Endodermal cell (in vitro differentiated cells): ENCODE measurements around the gene FAF1. TPM values are rescaled to one million over a fixed set of nuclear protein-coding genes. Genes with fewer than 3 reads are reported as not detected.

Source experiments
- DNase-seq: peaks from one replicate; pipeline ENCODE4 v3.0.0-alpha.2; 2017
- H3K27ac ChIP-seq: 2 replicates; pipeline ENCODE4 v1.5.1; 2013; ENCODE audit warnings: mild to moderate bottlenecking, low read depth, low read length, moderate library complexity
- H3K27me3 ChIP-seq: 2 replicates; pipeline ENCODE4 v1.6.1; 2013; ENCODE audit warnings: mild to moderate bottlenecking, low read length, moderate library complexity; ENCODE audit not compliant: insufficient read depth, control insufficient read depth, poor library complexity, severe bottlenecking
- H3K36me3 ChIP-seq: 2 replicates; pipeline ENCODE4 v1.7.0; 2013; ENCODE audit warnings: mild to moderate bottlenecking, low read length, moderate library complexity; ENCODE audit not compliant: control insufficient read depth, insufficient read depth
- H3K4me1 ChIP-seq: one replicate; pipeline ENCODE4 v1.7.0; 2013; ENCODE audit warnings: low read length; ENCODE audit not compliant: control insufficient read depth, insufficient read depth
- H3K4me3 ChIP-seq: 2 replicates; pipeline ENCODE4 v1.5.1; 2013; ENCODE audit warnings: mild to moderate bottlenecking, low read length, moderate library complexity
- H3K9ac ChIP-seq: 2 replicates; pipeline ENCODE4 v1.6.1; 2013; ENCODE audit warnings: mild to moderate bottlenecking, low read length, moderate library complexity; ENCODE audit not compliant: poor library complexity, severe bottlenecking; ENCODE audit errors: extremely low read depth
- H3K9me3 ChIP-seq: 2 replicates; pipeline ENCODE4 v1.6.1; 2013; ENCODE audit warnings: mild to moderate bottlenecking, low read length, moderate library complexity; ENCODE audit not compliant: control insufficient read depth
- H3K27ac Mint-ChIP-seq: 2 replicates; pipeline ENCODE4 v1.8.0; 2020; ENCODE audit warnings: mixed read lengths
- H3K27me3 Mint-ChIP-seq: 2 replicates; pipeline ENCODE4 v1.8.0; 2021; ENCODE audit warnings: mild to moderate bottlenecking, mixed read lengths; ENCODE audit not compliant: insufficient read depth
- H3K36me3 Mint-ChIP-seq: 2 replicates; pipeline ENCODE4 v1.8.0; 2020; ENCODE audit warnings: low read depth, mixed read lengths
- H3K4me1 Mint-ChIP-seq: 2 replicates; pipeline ENCODE4 v1.8.0; 2020; ENCODE audit warnings: mixed read lengths
- H3K4me3 Mint-ChIP-seq: 2 replicates; pipeline ENCODE4 v1.8.0; 2020; ENCODE audit warnings: mild to moderate bottlenecking, moderate library complexity, mixed read lengths
- H3K9me3 Mint-ChIP-seq: 2 replicates; pipeline ENCODE4 v1.8.0; 2020; ENCODE audit warnings: mild to moderate bottlenecking, mixed read lengths
- WGBS, 2 experiments: methylation state at CpG; one replicate each; pipeline versions ENCODE4 v1.1.5 to v1.1.7; 2013; ENCODE audit warnings: missing lambda C conversion rate in 2 of 2, mixed read lengths in 1 of 2; ENCODE audit not compliant: insufficient coverage in 1 of 2, insufficient read length in 1 of 2; 5-methylcytosine and 5-hydroxymethylcytosine counted together
- total RNA-seq, 2 donors: library from RNA; stranded (reverse); fragmentation: NEBNext Ultra II Directional in 1 of 2; extraction: Animal tissue kit (Norgen Biotek cat#: 25700) in 1 of 2; gene quantifications; 2 replicates in 1 of 2; 3 replicates in 1 of 2; pipeline ENCODE4 v1.2.1, GENCODE V29; 2021
- TF ChIP-seq, protein P1 (sequence below): fragments of 200-600 bp; sonication (generic); conservative IDR thresholded peaks from 2 replicates; pipeline ENCODE4 v1.5.0; 2021; ENCODE audit warnings: antibody characterized with exemption, mild to moderate bottlenecking

The FAF1 gene
- total RNA-seq, 2 donors from 2014 or later: 76.4 to 94.4 TPM

DNA sequence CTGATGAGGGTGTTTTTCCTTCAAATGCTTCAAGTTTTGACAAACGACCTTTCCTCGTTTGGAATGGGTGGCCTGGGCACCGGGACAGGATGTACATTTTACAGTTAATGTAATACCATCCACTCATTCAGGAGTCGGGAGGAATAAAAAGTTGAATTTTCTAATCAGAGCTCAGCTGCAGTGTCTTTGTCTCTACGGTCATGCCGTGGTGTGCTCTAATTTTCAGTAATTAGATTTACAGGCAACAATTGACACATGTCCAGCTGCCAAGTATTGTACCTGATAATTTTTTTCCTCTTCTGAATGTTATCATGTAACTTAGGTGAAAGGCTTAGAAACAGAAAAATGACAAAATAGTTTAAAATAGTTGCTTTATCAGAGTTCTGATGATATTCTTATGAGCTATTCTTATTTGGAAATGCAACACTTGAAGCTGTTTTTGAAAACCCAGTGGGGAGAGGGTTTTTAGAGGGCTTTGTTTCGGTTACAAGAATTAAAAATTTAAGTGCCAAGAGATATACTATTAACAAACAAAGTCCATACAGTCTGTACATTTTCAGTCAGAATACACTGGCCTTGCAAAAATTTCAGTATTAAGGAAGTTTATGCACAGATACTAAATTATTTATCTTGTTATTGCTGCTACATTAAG is 11.0 kb upstream of the FAF1 start:
- peaks cover 89% of the 10 kb centered on the region for H3K27me3 Mint-ChIP-seq
- H3K4me1 ChIP-seq: no peaks in the 10 kb centered on the region
- H3K36me3 Mint-ChIP-seq: no peaks in the 10 kb centered on the region
- H3K36me3 ChIP-seq: no peaks in the 10 kb centered on the region
- H3K9me3 Mint-ChIP-seq: no peaks in the 10 kb centered on the region
- no peak overlapping the region for H3K9ac ChIP-seq
- 5 to 8% methylated on average over 3 to 6 of the region's 7 CpGs for WGBS, 2 experiments
- DNase-seq: no peak
- no peak overlapping the region for H3K27ac ChIP-seq
- peaks cover 13% of the 10 kb centered on the region for H3K4me1 Mint-ChIP-seq
- no peak overlapping the region for H3K27ac Mint-ChIP-seq
- H3K4me3 ChIP-seq: peak overlapping the region; percentile 79
- H3K9me3 ChIP-seq: no peaks in the 10 kb centered on the region
- no peak overlapping the region for H3K4me3 Mint-ChIP-seq
- peaks cover 93% of the 10 kb centered on the region for H3K27me3 ChIP-seq
- TF ChIP-seq, protein P1, sequence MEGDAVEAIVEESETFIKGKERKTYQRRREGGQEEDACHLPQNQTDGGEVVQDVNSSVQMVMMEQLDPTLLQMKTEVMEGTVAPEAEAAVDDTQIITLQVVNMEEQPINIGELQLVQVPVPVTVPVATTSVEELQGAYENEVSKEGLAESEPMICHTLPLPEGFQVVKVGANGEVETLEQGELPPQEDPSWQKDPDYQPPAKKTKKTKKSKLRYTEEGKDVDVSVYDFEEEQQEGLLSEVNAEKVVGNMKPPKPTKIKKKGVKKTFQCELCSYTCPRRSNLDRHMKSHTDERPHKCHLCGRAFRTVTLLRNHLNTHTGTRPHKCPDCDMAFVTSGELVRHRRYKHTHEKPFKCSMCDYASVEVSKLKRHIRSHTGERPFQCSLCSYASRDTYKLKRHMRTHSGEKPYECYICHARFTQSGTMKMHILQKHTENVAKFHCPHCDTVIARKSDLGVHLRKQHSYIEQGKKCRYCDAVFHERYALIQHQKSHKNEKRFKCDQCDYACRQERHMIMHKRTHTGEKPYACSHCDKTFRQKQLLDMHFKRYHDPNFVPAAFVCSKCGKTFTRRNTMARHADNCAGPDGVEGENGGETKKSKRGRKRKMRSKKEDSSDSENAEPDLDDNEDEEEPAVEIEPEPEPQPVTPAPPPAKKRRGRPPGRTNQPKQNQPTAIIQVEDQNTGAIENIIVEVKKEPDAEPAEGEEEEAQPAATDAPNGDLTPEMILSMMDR: no peak

DNA sequence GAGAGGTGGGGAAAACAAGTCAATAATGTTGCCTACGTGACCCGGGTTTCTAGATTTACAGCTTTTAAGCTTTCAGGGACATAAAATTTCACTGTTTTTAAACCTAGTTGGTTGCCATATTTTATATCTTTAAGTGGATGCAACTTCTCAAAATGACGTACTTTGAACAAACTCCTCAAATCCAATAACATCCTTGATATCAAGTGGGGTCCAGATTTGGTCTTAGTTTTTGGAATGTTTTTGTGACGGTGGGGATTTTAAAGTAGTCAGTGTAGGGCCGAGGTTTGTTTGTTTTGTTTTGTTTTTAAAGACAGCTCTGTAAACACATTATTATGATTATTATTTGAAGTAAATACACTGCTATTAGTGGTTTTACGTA is 10.4 kb upstream of the FAF1 start:
- TF ChIP-seq, protein P1: no peak
- no peak for DNase-seq
- no peaks in the 10 kb centered on the region for H3K36me3 ChIP-seq
- no peaks in the 10 kb centered on the region for H3K4me1 ChIP-seq
- Mint-ChIP-seq H3K36me3 (no peaks in the 10 kb centered on the region), H3K9me3 (no peaks in the 10 kb centered on the region), H3K27me3 (peaks cover 88% of the 10 kb centered on the region), H3K27ac (no peak overlapping the region), H3K4me1 (peaks cover 13% of the 10 kb centered on the region), H3K4me3 (peak overlapping the region; percentile 52)
- H3K9ac ChIP-seq: no peak overlapping the region
- no peaks in the 10 kb centered on the region for H3K9me3 ChIP-seq
- peaks cover 93% of the 10 kb centered on the region for H3K27me3 ChIP-seq
- H3K27ac ChIP-seq: no peak overlapping the region
- 0 to 6% methylated on average over 2 to 4 of the region's 6 CpGs for WGBS, 2 experiments
- peak overlapping the region; percentile 79 for H3K4me3 ChIP-seq

DNA sequence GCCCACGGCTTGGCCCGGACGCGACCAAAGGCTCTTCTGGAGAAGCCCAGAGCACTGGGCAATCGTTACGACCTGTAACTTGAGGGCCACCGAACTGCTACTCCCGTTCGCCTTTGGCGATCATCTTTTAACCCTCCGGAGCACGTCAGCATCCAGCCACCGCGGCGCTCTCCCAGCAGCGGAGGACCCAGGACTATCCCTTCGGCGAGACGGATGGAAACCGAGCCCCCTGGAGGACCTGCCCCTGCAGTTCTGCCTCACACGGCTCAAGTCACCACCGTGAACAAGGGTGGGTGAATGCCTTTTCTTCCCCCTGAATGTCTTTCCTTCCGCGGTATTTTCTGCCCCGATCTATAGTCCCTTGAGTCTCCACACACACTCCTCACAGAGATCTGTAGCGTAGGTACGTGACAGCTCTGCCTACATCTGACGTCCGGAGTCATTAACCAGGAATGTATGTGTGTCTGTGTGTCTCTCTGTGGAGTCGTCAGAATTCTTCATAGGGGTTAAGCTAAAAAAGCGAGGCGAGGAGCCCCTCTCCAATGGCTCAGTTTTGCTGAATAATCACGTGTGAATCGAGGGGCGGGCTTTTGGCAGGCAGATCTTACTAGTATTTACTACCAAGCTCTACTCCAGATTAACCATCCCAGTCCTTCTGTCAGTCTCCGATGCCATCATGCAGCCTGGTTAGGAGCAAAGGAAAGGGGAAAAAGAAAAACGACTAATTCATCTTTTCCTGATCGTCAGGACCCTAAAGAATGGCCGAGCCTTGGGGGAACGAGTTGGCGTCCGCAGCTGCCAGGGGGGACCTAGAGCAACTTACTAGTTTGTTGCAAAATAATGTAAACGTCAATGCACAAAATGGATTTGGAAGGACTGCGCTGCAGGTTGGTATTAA is 9.8 kb upstream of the FAF1 start, which contains the start of gene CDKN2C:
Gene CDKN2C, plus strand, starts transcription at position 635 of the 898 bp plus-strand sequence. Its CDS starts 124 bp downstream, at position 759.
- TF ChIP-seq, protein P1: peak; percentile 40
- peak within 1 kb of the TSS; percentile 52 for H3K4me3 Mint-ChIP-seq
- Histone ChIP-seq H3K27ac (no peak within 1 kb of the TSS), H3K4me1 (no peaks in the 10 kb centered on the region), H3K27me3 (peaks cover 93% of the 10 kb centered on the region), H3K9me3 (no peaks in the 10 kb centered on the region), H3K36me3 (no peaks in the 10 kb centered on the region), H3K4me3 (peak within 1 kb of the TSS; percentile 79), H3K9ac (no peak within 1 kb of the TSS)
- H3K27ac Mint-ChIP-seq: no peak within 1 kb of the TSS
- WGBS, 2 experiments: 0 to 1% methylated on average over 22 to 44 of the region's 44 CpGs
- peaks cover 89% of the 10 kb centered on the region for H3K27me3 Mint-ChIP-seq
- H3K4me1 Mint-ChIP-seq: peaks cover 13% of the 10 kb centered on the region
- no peaks in the 10 kb centered on the region for H3K36me3 Mint-ChIP-seq
- no peaks in the 10 kb centered on the region for H3K9me3 Mint-ChIP-seq
- DNase-seq: peak; percentile 83
